Pancreas (tissue), 10 donors: ENCODE data around the gene TAB2. TPM values are rescaled to one million over a fixed set of nuclear protein-coding genes. Genes with fewer than 3 reads are reported as not detected.

ENCODE experiments used
- ATAC-seq, 4 donors: fragments of 200-7000 bp; cut with Tn5 transposase; one replicate each; pipeline versions ENCODE4 v1.8.0 to v1.9.1; 2020; ENCODE audit warnings: mild to moderate bottlenecking in 4 of 4, moderate library complexity in 4 of 4
- DNase-seq, 6 donors: peaks; one replicate each; pipeline ENCODE4 v3.0.0-alpha.2; 2020
- FAIRE-seq: peaks from 2 replicates; lab custom pipeline; 2012; peaks lifted over from hg19 to GRCh38; lab: Jason Lieb, UNC
- H3K27ac ChIP-seq, 4 donors: fragments of 200-600 bp; sonication (generic); 1 replicate in 3 of 4; 2 replicates in 1 of 4; pipeline versions ENCODE4 v1.5.0 to v1.8.0; 2020
- H3K27me3 ChIP-seq, 4 donors: fragments of 200-600 bp; one replicate each; pipeline ENCODE4 v1.8.0; 2021
- H3K36me3 ChIP-seq, 3 donors: fragments of 200-600 bp; sonication (generic) in 1 of 3; one replicate each; pipeline versions ENCODE4 v1.5.0 to v1.8.0; 2020 to 2021
- H3K4me1 ChIP-seq, 3 donors: fragments of 200-600 bp; one replicate each; pipeline ENCODE4 v1.8.0; 2021
- H3K4me3 ChIP-seq, 4 donors: fragments of 200-600 bp; sonication (generic) in 2 of 4; one replicate each; pipeline versions ENCODE4 v1.5.0 to v1.8.0; 2020 to 2021
- H3K9me3 ChIP-seq, 4 donors: fragments of 200-600 bp; one replicate each; pipeline ENCODE4 v1.8.0; 2021
- CTCF ChIP-seq, 4 donors: fragments of 200-600 bp; sonication (generic) in 3 of 4; IDR thresholded peaks; one replicate each; pipeline versions ENCODE4 v1.5.0 to v1.8.0; 2021; ENCODE audit warnings: antibody characterized with exemption in 4 of 4
- WGBS, 2 donors: extraction: QIAGEN DNeasy Blood & Tissue Kit; methylation state at CpG; one replicate each; pipeline ENCODE4 v1.1.7; 2013; 5-methylcytosine and 5-hydroxymethylcytosine counted together
- intact Hi-C, 3 donors: fragments of 100-400 bp; cut with DNase I; formaldehyde crosslinking; loops; one replicate each; pipeline versions ENCODE4 v1.11.1 to v1.14.2; 2022
- polyA plus RNA-seq, 2 donors: library from polyadenylated mRNA; stranded (reverse); fragments of 200-250 nt; gene quantifications; one replicate each; pipeline ENCODE4 v1.2.3, GENCODE V29; 2013
- total RNA-seq, 6 donors: library from RNA; stranded (reverse); fragmentation: NEBNext Ultra II Directional in 4 of 6; extraction: Animal tissue kit (Norgen Biotek cat#: 25700) in 4 of 6; gene quantifications; one replicate each; pipeline versions ENCODE4 v1.2.1 to v1.2.4, GENCODE V29; 2021 to 2023
- donor health status: healthy with polysubstance abuse.
- donor health status: DM: no; HTN: no; CAD: no; lungs with moderate emphysema.
- donor health status: DM: no; HTN: no; CAD: no.
- donor health status: control.
- donor health status: control.
- donor health status: Bipolar disorder and iron deficiency.
- donor health status: DM: yes; HTN: yes; CAD: no.
- donor health status: DM: no; HTN: no; CAD: no.
- donor health status: DM: no; HTN: no; CAD: no.
- donor health status: DM: yes; HTN: yes; CAD: no.

TAB2 gene
- total and polyA plus RNA-seq, 8 donors: 6.6 to 35.1 (median 20.7) TPM

- H3K4me1 ChIP-seq: no peaks in the 10 kb centered on the region
- peaks cover 0 to 24% (median 12%) of the 10 kb centered on the region in 3 donors for H3K36me3 ChIP-seq
- no peaks in the 10 kb centered on the region for H3K9me3 ChIP-seq
- no peak overlapping the region for H3K27ac ChIP-seq
- H3K4me3 ChIP-seq: no peak overlapping the region
- H3K27me3 ChIP-seq: no peaks in the 10 kb centered on the region
- no peak for FAIRE-seq
- no peak for ATAC-seq
- intact Hi-C loops: no loop called here
- WGBS, 2 donors: 98 to 100% methylated on average over 3 of the region's 3 CpGs
- no peak for DNase-seq
- TF ChIP-seq CTCF (IDR thresholded peaks at IDR 0.05): no peak
Observed at GRCh38 chr6:149403534-149403933, 86.0 kb downstream of the TAB2 start.

- intact Hi-C loops: no loop called here
- no peak overlapping the region for H3K4me3 ChIP-seq
- TF ChIP-seq CTCF (IDR thresholded peaks at IDR 0.05): no peak
- FAIRE-seq (no peak), DNase-seq (no peak), ATAC-seq (no peak)
- no peaks in the 10 kb centered on the region for H3K27me3 ChIP-seq
- WGBS, 2 donors: 91 to 94% methylated on average over 5 of the region's 5 CpGs
- no peaks in the 10 kb centered on the region for H3K9me3 ChIP-seq
- no peak overlapping the region for H3K27ac ChIP-seq
- no peaks in the 10 kb centered on the region for H3K4me1 ChIP-seq
- peaks cover 0 to 16% (median 5%) of the 10 kb centered on the region in 3 donors for H3K36me3 ChIP-seq
Observed at GRCh38 chr6:149405823-149406765, 88.6 kb downstream of the TAB2 start.

GRCh38 chr6:149409617-149410016 is 92.1 kb downstream of the TAB2 start:
- no peak overlapping the region for H3K4me3 ChIP-seq
- no peak overlapping the region for H3K27ac ChIP-seq
- intact Hi-C loops: no loop called here
- no peaks in the 10 kb centered on the region for H3K4me1 ChIP-seq
- H3K27me3 ChIP-seq: no peaks in the 10 kb centered on the region
- no peak for ATAC-seq
- 97 to 98% methylated on average over 3 of the region's 3 CpGs for WGBS, 2 donors
- H3K9me3 ChIP-seq: no peaks in the 10 kb centered on the region
- no peak for DNase-seq
- TF ChIP-seq CTCF (IDR thresholded peaks at IDR 0.05): no peak
- H3K36me3 ChIP-seq: peaks cover 0 to 15% (median 5%) of the 10 kb centered on the region in 3 donors
- FAIRE-seq: no peak

- intact Hi-C loops: no loop called here
- TF ChIP-seq CTCF (IDR thresholded peaks at IDR 0.05): no peak
- H3K27ac ChIP-seq: no peak overlapping the region
- no peaks in the 10 kb centered on the region for H3K4me1 ChIP-seq
- DNase-seq (no peak), FAIRE-seq (no peak), ATAC-seq (no peak)
- H3K36me3 ChIP-seq: peaks cover 0 to 13% (median 5%) of the 10 kb centered on the region in 3 donors
- H3K27me3 ChIP-seq: no peaks in the 10 kb centered on the region
- no peaks in the 10 kb centered on the region for H3K9me3 ChIP-seq
- no peak overlapping the region for H3K4me3 ChIP-seq
Observed at GRCh38 chr6:149410557-149410956, 93.0 kb downstream of the TAB2 start.

- ATAC-seq (no peak), FAIRE-seq (no peak), DNase-seq (no peak)
- Histone ChIP-seq H3K9me3 (no peaks in the 10 kb centered on the region), H3K4me3 (no peak overlapping the region), H3K4me1 (no peaks in the 10 kb centered on the region), H3K27me3 (no peaks in the 10 kb centered on the region), H3K27ac (no peak overlapping the region), H3K36me3 (peaks cover 0 to 13% (median 5%) of the 10 kb centered on the region in 3 donors)
- whole genome bisulfite sequencing, 2 donors: 73 to 92% methylated on average over 4 of the region's 4 CpGs
- TF ChIP-seq CTCF (IDR thresholded peaks at IDR 0.05): no peak
- intact Hi-C loops: no loop called here
Observed at GRCh38 chr6:149414009-149414408, 96.5 kb downstream of the TAB2 start.
